HG03378 (cell line): ENCODE measurements around the gene B3GAT1.

Experiments used
- ATAC-seq: cut with Tn5 transposase; IDR thresholded peaks from one replicate; pipeline ENCODE4 v1.9.1; 2021; ENCODE audit warnings: mild to moderate bottlenecking, moderate library complexity; ENCODE audit not compliant: unreplicated experiment

Gene B3GAT1

GRCh38 chr11:134340354-134340964, 71.6 kb downstream of the B3GAT1 start:
- ATAC-seq, result no peak

- no peak for ATAC-seq
Observed at GRCh38 chr11:134339756-134340155, 72.3 kb downstream of the B3GAT1 start.

- ATAC-seq, result no peak
Observed at GRCh38 chr11:134338654-134339053, 73.4 kb downstream of the B3GAT1 start.

GRCh38 chr11:134338068-134338467, 74.0 kb downstream of the B3GAT1 start:
- ATAC-seq, result no peak

- ATAC-seq, result no peak
Observed at GRCh38 chr11:134337051-134337450, 75.0 kb downstream of the B3GAT1 start.

- ATAC-seq, result no peak
Observed at GRCh38 chr11:134334796-134335571, 77.1 kb downstream of the B3GAT1 start.

- ATAC-seq, result no peak
Observed at GRCh38 chr11:134333946-134334345, 78.1 kb downstream of the B3GAT1 start.

- no peak for ATAC-seq
Observed at GRCh38 chr11:134333312-134333711, 78.7 kb downstream of the B3GAT1 start.

GRCh38 chr11:134332782-134333181, 79.3 kb downstream of the B3GAT1 start:
- no peak for ATAC-seq

- ATAC-seq, result no peak
Observed at GRCh38 chr11:134332189-134332631, 79.8 kb downstream of the B3GAT1 start.

- no peak for ATAC-seq
Observed at GRCh38 chr11:134331354-134332188, 80.5 kb downstream of the B3GAT1 start, which contains the start of gene GLB1L2. Gene GLB1L2, plus strand, starts transcription at chr11:134331988. Its CDS starts 74 bp downstream, at chr11:134332062.

GRCh38 chr11:134330611-134331353, 81.3 kb downstream of the B3GAT1 start:
- no peak for ATAC-seq
